Right atrium auricular region (tissue), 2 donors: Measurements from ENCODE around the gene COX7A2L. TPM values are rescaled to one million over a fixed set of nuclear protein-coding genes. Genes with fewer than 3 reads are reported as not detected.
"Not testable (repeated sequence)": the region's sequence is repeated elsewhere in the genome, so short reads cannot be mapped to it uniquely, and the experiment has no call there.

Experiments
- DNase-seq: peaks from one replicate; pipeline ENCODE4 v3.0.0-alpha.2; 2019; ENCODE audit warnings: low spot score
- H3K27ac ChIP-seq, 2 donors: fragments of 200-600 bp; sonication (generic); 1 replicate in 1 of 2; 2 replicates in 1 of 2; pipeline ENCODE4 v1.5.1; 2016 to 2019
- H3K27me3 ChIP-seq, 2 donors: fragments of 200-600 bp; sonication (generic); one replicate each; pipeline versions ENCODE4 v1.5.1 to v1.6.0; 2017 to 2019
- H3K36me3 ChIP-seq: fragments of 200-600 bp; sonication (generic); one replicate; pipeline ENCODE4 v1.5.1; 2016
- H3K4me1 ChIP-seq, 2 donors: fragments of 200-600 bp; sonication (generic); one replicate each; pipeline versions ENCODE4 v1.5.1 to v1.6.0; 2017 to 2019
- H3K4me3 ChIP-seq, 2 donors: fragments of 200-600 bp; sonication (generic); 1 replicate in 1 of 2; 2 replicates in 1 of 2; pipeline ENCODE4 v1.5.1; 2017 to 2019; ENCODE audit warnings: mild to moderate bottlenecking in 1 of 2, moderate library complexity in 1 of 2
- H3K9me3 ChIP-seq, 2 donors: fragments of 200-600 bp; sonication (generic); one replicate each; pipeline ENCODE4 v1.5.1; 2019
- CTCF ChIP-seq, 2 donors: fragments of 200-600 bp; sonication (generic); IDR thresholded peaks; one replicate each; pipeline ENCODE4 v1.5.1; 2019; ENCODE audit warnings: antibody characterized with exemption in 2 of 2
- total RNA-seq, 2 donors: library from RNA; depleted of rRNA; stranded (reverse); fragments of >200 nt; gene quantifications; one replicate each; pipeline ENCODE4 v1.1.0, GENCODE V29; 2016

COX7A2L gene
- total RNA-seq, 2 donors from 2014 or later = 96.0 to 132 TPM

DNA sequence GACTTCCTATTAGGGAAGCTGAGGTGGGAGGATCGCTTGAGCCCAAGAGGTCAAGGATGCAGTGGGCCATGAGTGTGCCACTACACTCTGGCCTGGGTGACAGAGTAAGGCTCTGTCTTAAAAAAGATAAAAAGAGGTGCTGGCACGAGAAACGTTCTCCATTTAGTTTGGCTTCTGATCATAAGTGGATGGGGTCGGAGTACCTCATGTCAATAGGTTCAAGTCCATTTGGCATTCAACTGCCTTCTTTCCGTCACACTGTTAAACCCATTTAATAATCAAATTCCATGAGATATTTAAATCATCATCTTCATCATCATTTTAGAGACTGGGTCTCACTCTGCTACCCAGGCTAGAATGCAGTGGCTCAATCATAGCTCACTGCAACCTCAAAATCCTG, 9.2 kb downstream of the COX7A2L start:
- Histone ChIP-seq H3K4me3 (no peak overlapping the region), H3K27ac (no peak overlapping the region), H3K27me3 (no peaks in the 10 kb centered on the region), H3K36me3 (peaks cover 34% of the 10 kb centered on the region), H3K4me1 (peaks cover 0 to 4% of the 10 kb centered on the region in 2 donors), H3K9me3 (no peaks in the 10 kb centered on the region)
- no peak for DNase-seq
- TF ChIP-seq CTCF (IDR thresholded peaks at IDR 0.05) = no peak

DNA sequence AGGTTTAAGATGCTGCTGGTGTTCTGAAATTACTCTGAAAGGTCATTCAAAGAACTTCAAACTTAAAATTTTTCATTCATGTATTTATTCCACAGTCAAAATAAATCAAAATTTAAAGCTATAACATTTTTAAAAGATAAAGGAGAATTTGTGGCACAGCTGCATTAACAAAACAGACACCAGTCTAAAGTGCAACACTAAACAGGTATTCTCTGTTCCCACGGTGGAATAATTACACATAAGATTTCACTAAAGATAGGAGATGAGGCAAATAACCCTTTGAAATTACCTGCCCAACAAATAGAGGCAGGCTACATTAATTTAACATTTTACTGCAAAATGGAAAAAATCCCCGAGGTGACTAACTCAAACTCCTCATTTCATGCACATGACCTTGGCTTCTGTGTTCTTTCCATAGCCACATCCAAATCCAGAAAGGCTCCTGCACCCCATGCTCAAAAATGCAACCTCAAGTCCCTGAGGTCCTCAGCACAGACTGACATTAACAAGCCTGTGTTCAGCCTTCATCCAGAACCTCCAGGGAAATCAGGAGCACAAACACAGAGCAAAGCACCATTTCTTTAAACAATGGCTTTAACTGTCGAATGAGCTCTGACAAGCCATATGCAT, 10.5 kb downstream of the COX7A2L start:
- Histone ChIP-seq H3K9me3 (no peaks in the 10 kb centered on the region), H3K27ac (no peak overlapping the region), H3K4me1 (peaks cover 0 to 13% of the 10 kb centered on the region in 2 donors), H3K36me3 (peaks cover 34% of the 10 kb centered on the region), H3K27me3 (no peaks in the 10 kb centered on the region), H3K4me3 (no peak overlapping the region)
- no peak for DNase-seq
- TF ChIP-seq CTCF (IDR thresholded peaks at IDR 0.05) = no peak

DNA sequence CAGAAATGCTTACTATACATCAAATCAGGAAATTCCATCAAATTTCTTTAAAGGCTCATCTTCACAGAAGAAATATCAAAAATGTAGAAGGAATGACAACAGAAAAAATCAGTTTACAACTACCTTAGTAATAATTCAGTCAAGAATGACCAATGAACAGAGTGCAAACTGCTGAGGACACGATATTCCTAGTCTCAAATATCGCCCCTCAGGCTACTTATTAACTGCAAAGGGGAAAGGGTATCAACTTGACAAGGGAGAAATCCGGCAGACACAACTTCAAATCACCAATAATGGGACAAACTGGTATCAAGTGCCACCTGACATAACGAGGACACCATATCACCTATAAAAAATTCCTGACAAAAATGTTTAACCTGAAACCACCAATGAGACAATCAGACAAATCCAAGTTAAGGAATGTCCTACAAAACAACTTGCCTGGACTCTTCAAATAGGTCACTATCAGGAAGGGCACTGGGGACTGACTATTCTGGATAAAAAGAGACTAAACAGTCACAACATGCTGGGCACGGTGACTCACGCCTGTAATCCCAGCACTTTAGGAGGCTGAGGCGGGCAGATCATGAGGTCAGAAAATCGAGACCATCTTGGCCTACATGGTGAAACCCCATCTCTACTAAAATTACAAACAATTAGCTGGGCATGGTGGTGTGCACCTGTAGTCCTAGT, 12.8 kb downstream of the COX7A2L start:
- Histone ChIP-seq H3K4me3 (no peak overlapping the region), H3K9me3 (no peaks in the 10 kb centered on the region), H3K27me3 (no peaks in the 10 kb centered on the region), H3K4me1 (peaks cover 0 to 14% of the 10 kb centered on the region in 2 donors), H3K27ac (no peak overlapping the region), H3K36me3 (peaks cover 33% of the 10 kb centered on the region)
- TF ChIP-seq CTCF (IDR thresholded peaks at IDR 0.05) = no peak
- DNase-seq = no peak

- not testable (repeated sequence) for DNase-seq, H3K27me3 ChIP-seq, H3K4me3 ChIP-seq, H3K27ac ChIP-seq, H3K9me3 ChIP-seq
- peaks cover 26% of the 10 kb centered on the region for H3K36me3 ChIP-seq
- peaks cover 0 to 16% of the 10 kb centered on the region in 2 donors for H3K4me1 ChIP-seq
Measured at GRCh38 chr2:42347518-42347917, 13.5 kb downstream of the COX7A2L start.

- H3K27ac ChIP-seq, H3K4me3 ChIP-seq, DNase-seq, H3K9me3 ChIP-seq, H3K27me3 ChIP-seq: not testable (repeated sequence)
- H3K36me3 ChIP-seq = peaks cover 19% of the 10 kb centered on the region
- H3K4me1 ChIP-seq = peaks cover 0 to 23% of the 10 kb centered on the region in 2 donors
Measured at GRCh38 chr2:42346856-42347255, 14.2 kb downstream of the COX7A2L start.

- no peak for TF ChIP-seq CTCF (IDR thresholded peaks at IDR 0.05)
- Histone ChIP-seq H3K4me3 (no peak overlapping the region), H3K9me3 (no peaks in the 10 kb centered on the region), H3K4me1 (peaks cover 0 to 26% of the 10 kb centered on the region in 2 donors), H3K36me3 (peaks cover 12% of the 10 kb centered on the region), H3K27me3 (no peaks in the 10 kb centered on the region), H3K27ac (no peak overlapping the region)
- DNase-seq = no peak
Measured at GRCh38 chr2:42345986-42346385, 15.0 kb downstream of the COX7A2L start.
